Epithelial cell of umbilical artery (primary cell): ENCODE data around the gene CCDC61. TPM values are rescaled to one million over a fixed set of nuclear protein-coding genes. Genes with fewer than 3 reads are reported as not detected.

Experiments
- total RNA-seq: library from RNA; depleted of rRNA; stranded (reverse); fragments of >200 nt; gene quantifications from 2 replicates; pipeline ENCODE4 v1.2.3, GENCODE V29; 2014

Gene CCDC61, protein sequence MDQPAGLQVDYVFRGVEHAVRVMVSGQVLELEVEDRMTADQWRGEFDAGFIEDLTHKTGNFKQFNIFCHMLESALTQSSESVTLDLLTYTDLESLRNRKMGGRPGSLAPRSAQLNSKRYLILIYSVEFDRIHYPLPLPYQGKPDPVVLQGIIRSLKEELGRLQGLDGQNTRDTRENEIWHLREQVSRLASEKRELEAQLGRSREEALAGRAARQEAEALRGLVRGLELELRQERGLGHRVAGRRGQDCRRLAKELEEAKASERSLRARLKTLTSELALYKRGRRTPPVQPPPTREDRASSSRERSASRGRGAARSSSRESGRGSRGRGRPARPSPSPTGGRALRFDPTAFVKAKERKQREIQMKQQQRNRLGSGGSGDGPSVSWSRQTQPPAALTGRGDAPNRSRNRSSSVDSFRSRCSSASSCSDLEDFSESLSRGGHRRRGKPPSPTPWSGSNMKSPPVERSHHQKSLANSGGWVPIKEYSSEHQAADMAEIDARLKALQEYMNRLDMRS
- 8.8 and 14.0 TPM in 2 replicates for total RNA-seq

DNA sequence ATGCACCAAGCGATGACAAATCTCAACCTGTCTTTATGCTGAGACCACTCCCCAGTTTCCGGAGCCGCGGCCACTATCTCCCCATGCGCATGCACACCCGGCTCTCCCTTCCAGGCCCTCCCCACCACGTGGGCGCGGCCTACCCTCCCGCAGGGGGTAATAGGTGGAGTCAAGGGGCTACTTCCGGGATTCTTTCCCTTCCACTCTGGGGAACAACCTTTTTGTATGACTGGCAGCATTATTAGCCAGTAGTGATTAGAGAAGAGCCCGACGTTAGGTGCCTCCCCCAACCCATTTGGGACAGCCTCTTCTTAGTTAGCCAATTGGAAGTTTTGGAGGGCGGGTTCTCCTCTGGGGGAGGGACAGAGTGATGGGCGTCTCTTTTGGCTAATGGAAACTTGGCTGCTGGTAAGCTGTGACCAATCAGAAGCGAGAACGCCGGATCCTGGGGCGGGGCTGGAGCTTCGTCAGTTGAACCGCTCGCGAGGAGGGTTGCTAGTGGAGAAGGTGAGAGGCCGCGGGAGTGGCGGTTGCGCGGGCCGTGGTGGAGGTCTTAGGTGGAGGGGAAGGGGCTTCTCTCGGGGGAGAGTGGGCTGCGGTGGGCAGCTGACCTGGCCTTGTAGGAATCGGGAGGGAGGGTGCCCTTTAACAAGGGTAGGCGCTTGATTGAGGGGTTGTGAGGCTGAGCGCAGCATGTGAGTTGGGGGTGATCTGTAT, at the start of gene CCDC61:
Gene CCDC61 (plus strand): TSS at position 470 of the 717 bp plus-strand sequence. CDS start 7,552 bp downstream, outside the sequence.

DNA sequence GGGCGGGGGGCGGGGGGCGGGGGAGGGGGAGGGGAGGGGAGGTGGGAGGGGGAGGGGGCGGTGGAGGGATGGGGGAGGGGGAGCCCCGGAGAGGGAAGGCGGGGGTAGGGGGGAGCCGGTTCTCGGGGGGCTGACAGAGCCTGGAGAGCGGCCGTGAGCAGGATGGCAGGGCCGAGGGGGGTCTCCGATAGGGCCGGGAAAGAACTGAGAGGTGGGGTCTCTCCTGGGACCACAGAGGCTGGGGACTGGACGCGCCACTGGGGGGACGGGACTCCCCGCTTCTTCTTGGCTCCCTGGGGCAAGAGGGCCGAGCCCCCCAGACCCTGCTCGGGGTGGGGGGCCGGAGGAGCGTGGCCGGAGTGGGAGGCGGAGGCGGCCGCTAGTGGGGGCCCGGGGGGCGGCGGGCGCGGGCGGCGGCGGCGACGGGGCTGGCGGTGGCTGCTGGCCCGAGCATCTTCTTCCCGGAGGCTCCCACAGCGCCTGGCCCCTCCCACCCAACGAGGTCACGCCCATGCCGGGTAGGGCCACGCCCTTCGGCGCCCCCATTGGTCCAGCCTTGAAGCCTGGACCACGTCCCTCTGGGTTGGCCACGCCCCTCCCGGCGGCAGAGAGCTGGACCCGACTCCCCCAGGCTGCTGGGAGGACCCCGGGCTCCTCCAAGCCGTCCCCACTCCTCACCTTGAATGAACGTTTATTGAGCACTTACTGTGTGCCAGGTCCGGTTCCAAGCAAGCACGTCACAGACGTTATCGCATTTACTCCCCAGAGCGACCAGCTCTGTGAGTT, 21.5 kb upstream of the CCDC61 start, which contains the start of gene NOVA2:
Gene NOVA2 (minus strand): TSS at position 313 of the 786 bp plus-strand sequence. CDS start 514 bp downstream, outside the sequence.

DNA sequence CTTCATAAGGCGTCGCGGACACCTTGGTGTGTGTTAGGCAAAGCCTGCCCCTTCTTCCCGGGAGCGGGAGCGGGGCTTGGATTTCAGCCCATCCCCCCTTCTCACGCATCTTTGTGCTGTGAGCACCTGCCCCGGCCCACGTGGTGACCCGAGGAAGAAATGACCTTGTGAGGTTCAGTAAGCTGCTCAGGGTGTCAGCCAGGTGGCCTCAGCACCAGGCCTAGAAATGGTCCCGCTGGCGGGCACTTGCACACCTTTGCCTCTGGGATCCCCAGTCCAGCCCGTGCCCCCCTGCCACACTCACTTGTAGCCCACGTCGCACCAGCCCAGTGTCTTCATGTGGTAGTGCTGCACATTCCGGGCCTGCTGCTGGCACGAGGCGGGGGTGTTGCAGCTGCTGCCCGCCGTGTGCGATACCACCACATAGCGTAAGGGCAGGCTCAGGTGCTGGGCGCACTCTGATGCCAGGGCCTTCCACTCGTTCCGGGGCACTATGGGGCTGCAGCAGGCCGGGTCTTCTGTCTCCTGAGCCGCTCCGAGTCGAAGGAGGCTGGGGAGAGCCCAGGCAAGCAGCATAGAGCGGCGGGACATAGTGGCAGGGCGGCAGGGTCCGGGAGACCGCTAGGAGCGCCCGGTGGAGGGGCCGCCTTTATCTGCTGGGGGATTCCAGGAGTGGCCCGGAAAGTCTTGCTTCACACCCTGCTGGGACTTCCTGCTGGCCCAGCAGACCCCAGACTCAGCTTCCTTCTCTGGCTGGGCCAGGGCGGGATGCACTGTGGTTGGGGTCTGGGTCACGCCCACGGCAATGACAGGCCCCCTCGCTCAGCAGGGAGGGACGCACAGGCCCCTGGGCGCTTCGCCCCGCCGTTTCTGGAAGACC, 27.4 kb downstream of the CCDC61 start, which contains the start of gene PGLYRP1:
Gene PGLYRP1 (minus strand): TSS at position 623 of the 880 bp plus-strand sequence. CDS start 32 bp downstream, at position 591.

DNA sequence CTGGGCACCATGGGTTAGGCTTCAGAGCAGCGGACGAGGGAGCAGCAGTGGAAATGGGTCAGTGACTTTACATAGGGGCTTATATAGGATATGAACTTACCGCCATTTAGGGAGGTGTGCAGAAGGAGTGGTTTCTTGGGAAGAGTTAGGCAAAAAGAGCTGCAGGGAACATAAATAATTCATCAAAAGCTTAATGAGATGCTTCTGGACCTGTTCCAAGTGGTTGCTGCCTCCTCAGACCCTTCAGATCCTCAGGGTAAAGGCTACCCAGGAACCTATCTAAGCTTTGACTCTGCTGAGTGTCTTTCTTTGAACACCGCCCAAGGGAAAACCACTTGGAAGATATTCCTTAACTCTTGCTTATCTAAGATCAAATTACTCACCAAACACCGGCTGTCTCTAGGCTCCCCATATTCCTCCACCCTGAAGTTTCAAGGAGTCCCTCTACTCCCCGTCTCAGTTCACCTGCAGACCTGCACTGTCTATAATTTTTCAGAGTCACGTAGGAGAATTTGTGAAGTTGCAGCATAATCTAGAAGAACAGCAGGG, 45.8 kb downstream of the CCDC61 start, which contains the start of gene IGFL4:
Gene IGFL4 (minus strand): TSS at position 51 of the 549 bp plus-strand sequence. CDS start 40 bp downstream, at position 11.

Other genes starting within 250 kb of the CCDC61 start
- gene SIX5, start 226.2 kb upstream of the CCDC61 start, total RNA-seq, result 4.9 and 5.8 TPM in 2 replicates
- gene DMPK, start 213.0 kb upstream of the CCDC61 start, total RNA-seq, result 5.5 and 6.5 TPM in 2 replicates
- 18.5 and 20.1 TPM in 2 replicates for gene DMWD, start 202.6 kb upstream of the CCDC61 start, total RNA-seq
- gene RSPH6A, start 180.2 kb upstream of the CCDC61 start, total RNA-seq, result 0.15 TPM in 1 of 2 replicates, not detected in the other
- gene SYMPK, start 132.3 kb upstream of the CCDC61 start, total RNA-seq, result 23.1 and 32.1 TPM in 2 replicates
- gene FOXA3, start 131.1 kb upstream of the CCDC61 start, total RNA-seq, result under 0.01 TPM in 1 of 2 replicates, not detected in the other
- 21.1 and 22.2 TPM in 2 replicates for gene IRF2BP1, start 109.3 kb upstream of the CCDC61 start, total RNA-seq
- 1.1 and 1.6 TPM in 2 replicates for gene MYPOP, start 92.9 kb upstream of the CCDC61 start, total RNA-seq
- gene NANOS2, start 80.7 kb upstream of the CCDC61 start, total RNA-seq, result not detected in 2 replicates
- 2.1 and 3.2 TPM in 2 replicates for gene NOVA2, start 21.6 kb upstream of the CCDC61 start, total RNA-seq
- gene PGLYRP1, start 27.6 kb downstream of the CCDC61 start, total RNA-seq, result not detected in 2 replicates
- 0.15 TPM in 1 of 2 replicates, not detected in the other for gene IGFL4, start 45.5 kb downstream of the CCDC61 start, total RNA-seq
- 0.32 TPM in 1 of 2 replicates, not detected in the other for gene IGFL3, start 129.2 kb downstream of the CCDC61 start, total RNA-seq
- not detected in 2 replicates for gene IGFL2, start 152.8 kb downstream of the CCDC61 start, total RNA-seq
- not detected in 2 replicates for gene IGFL1, start 234.3 kb downstream of the CCDC61 start, total RNA-seq